ENCODE measurements around the gene LRRK1.

The LRRK1 gene

DNA sequence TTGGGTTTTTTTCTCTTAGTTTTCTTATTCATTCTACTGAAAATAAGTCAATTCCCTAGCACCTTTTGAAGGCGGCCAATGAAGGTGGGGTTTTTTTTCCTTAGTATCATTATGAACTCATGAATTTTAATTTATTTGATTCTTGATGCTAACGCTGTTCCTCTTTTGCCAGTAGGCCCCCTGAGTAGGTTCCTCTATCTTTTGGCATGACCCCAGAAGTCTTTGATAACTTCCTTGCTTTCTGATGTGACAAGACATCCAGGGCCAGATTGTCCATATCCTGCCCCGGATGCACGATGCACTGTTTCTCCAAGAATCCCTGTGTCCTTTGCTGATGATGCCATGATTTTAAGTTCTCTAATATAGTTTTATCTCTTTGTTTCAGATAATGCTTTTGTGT, 20.6 kb downstream of the LRRK1 start:
- no peak for DNase-seq

DNA sequence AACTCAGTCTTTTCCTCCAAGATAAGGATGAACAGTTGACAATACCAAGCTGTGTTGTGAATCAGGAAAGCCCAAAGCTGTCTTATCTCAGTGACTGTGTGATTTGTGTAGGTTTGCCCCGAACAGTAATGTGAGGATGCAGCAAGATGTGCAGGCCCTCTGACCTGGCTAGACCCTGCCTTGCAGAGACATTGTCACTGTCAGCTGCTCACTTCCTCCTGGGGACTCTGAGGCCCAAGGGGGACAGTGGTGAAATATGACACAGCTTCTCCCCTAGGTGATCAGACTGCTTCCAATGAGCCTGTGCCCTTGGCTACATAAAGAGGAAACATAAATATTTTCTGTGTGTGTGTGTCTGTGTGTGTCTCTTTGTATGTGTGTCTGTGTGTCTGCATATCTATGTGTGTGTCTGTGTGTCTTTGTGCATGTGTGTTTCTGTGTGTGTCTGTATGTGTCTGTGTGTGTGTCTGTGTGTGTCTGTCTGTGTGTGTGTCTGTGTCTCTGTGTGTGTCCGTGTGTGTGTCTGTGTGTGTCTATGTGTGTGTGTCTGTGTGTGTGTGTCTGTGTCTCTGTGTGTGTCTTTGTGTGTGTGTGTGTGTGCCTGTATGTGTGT, 21.7 kb downstream of the LRRK1 start:
- DNase-seq = peak; percentile 66

DNA sequence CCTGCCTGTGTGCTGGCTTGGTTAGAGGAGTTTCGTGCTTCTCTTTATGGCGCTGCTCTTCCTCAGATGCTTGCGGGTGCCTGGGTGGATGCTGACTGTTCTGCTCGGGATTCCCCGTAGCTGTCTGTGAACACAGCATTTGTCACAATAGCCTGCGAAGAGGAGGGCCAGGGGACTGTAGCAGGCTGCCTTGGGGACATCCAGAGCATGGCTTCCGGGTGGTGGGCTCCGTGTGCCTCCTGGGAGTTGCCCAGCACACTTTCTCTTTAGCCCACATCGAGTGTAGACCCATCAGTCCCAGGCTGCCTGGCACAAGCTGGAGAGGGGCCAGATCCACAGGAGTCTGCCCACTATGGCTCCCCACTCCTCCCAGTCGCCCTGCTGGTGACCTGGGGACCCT, 22.4 kb downstream of the LRRK1 start:
- no peak for DNase-seq

DNA sequence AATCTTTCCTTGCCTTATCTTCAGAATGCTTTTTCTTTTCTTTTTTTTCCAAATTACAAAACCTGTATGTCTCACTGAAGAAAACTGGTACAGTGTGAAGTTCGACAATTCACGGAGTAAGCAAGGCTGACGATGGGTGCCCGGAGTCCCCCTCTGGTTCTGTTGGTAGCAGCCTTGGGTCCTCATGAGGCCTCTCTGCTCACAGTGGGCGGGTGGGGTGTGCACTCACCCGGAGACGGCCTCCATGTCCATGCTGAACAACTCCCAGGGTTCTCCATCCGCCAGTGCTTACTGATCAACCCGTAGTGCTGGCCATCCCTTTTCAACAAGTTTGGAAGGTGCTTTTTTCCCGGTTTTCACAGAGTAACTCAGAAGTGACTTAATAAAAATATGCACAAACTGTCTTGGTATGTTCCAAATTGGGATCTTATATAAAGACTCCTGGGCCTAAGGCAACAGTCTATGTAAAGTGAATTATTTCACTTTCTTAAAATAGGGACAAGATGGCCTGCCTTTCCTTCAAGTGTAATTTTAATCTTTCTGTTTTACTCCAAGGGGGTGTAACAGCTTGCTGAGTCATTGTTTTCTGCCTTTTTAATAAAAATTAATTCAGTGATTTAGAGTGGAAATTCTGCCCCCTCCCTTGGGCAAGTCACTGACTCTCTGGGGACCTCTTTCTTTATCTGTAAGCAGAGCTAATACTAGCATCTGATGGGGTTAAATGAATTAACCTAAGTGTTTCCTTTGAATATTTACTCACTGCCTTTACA, 23.7 kb downstream of the LRRK1 start:
- no peak for DNase-seq

DNA sequence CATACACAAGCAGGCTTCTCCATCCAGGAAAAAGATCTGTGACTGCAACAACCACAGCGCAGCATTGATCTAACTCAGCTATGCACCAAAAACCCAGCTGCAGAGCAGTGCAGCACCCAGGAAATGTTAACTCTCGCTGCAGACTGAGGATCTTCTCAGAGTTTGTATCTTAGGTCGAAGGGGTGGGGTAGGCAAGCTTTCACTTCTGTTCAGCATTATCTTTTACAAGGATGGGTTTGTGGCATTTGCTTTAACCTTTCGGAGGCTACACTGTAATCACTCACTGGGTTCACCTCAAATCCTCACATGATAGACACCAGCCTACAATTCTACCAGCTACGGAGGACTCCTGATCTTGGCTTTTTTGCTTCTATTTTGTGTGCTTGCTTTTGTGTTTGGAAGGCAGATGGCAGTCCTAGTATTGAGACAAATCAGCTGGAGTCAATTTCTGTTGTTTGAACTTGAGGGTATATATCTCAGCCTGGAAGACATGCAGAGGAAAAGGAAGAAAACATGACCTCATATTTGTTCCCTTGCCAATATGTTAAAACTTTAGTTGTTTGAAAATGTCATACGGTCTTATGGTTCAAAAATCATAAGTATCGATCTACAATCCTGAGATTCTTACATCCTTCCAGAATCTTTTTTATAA, 25.2 kb downstream of the LRRK1 start:
- no peak for DNase-seq

DNA sequence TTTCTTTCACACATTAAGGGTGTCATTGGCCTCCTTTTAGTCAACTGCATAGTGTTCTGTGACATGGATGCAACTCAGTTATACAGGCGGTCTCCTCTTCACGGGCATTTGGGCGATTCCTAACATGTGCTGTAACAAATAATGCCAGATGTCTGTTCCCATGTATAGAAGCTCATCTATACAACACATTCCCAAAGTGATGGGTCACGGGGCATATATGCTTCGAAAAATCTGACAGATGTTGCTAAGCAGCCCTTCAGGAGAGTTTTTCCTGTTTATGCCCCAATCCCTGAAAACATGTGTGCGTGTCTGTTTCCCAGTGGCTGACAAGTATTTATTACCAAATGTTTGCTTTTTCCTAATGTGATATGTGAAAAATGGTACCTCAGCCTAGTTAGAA, 25.8 kb downstream of the LRRK1 start:
- no peak for DNase-seq

DNA sequence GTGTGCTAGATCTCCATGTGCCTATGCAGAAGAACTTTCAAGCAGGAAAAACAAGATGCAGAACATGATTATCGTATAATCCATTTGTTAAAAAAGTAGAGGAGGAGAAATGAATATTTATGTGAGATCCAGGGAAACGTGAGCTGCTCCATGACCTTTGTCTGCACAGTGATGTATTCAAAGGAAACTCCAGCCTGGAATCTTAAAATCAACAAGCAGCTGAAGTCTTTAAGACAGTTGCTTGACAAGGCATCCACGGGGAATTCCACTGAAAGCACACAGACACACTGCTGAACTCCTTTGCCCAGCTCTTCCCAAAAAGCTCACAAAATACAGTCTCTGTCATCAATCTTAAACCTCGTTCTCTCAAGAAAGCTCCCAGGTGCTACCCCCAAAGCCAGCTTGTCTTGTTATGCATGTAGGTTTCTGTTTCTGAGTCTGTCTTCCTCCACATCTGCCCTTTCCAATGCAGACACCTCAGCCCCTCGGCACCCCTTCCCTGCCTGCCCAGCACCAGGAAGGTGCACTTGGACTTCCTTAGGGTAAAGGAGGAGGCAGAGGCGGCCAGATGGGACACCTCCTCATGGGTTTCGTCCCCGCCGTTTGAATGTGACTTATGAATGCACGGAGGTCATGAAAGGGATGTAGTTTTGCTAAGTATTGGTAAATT, 28.7 kb downstream of the LRRK1 start:
- DNase-seq = no peak

DNA sequence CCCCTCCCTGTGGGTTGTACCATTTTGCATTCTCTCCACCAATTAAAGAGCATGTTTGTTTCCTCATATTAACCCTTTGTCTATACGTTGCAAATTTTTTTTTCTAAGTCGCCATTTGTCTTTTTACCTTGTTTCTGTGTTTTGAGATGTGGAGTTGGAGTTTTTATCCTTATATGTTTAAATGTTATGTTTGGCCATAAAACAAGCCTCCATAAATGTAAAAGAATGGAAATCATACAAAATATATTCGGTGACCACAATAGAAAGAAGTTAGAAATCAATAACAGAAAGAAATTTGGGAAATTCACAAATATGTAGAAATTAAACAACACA, 29.2 kb downstream of the LRRK1 start:
- no peak for DNase-seq

DNA sequence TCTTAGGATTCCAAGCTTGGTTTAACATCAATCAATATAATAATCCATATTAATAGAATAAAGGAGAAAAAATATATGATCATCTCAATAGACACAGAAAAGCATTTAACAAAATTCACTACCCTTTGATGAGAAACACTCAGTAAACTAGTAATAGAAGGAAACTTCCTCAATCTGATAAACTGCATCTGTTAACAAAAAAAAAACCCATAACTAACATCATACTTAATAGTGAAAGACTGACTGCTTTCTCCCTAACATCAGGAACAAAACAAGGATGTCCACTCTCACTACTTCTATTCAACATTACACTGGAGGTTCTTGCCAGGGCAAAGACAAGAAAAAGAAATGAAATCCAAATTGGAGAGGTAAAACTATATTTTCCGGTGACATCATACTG, 30.5 kb downstream of the LRRK1 start:
- no peak for DNase-seq

DNA sequence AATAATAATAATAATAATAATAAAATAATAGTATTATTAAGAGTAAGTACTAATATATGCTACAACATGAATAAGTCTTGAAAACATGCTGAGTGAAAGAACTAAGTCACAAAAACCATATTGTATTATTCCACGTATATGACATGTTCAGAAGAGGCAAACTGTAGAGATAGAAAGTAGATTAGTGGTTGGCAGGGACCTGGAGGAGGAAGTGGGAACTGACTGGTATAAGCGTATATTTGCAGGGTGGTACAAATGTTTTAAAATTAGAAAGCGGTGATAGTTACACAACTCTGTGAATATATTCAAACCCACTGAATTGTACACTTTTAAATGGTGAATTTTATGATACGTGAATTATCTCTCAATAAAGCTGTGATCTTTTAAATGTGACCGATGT, 32.8 kb downstream of the LRRK1 start:
- DNase-seq = peak; percentile 10

DNA sequence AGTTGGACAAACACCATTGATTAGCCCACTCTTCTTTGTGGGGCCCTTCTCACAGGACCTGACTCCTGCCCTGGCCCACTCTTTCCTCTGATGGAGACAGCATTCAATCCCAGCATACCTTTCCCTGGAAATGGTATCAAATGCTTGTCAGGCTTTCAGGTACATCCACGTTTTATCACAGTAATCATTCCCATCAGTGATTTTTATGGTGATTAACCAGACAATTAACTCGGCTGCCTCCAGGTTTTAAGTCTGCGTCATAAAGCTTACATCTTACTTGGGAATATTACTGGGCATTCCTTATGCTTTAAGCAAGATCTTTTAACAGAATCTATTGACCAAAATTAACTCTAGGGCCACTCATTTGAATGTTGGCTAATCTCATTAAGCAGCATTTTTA, 33.4 kb downstream of the LRRK1 start:
- no peak for DNase-seq

DNA sequence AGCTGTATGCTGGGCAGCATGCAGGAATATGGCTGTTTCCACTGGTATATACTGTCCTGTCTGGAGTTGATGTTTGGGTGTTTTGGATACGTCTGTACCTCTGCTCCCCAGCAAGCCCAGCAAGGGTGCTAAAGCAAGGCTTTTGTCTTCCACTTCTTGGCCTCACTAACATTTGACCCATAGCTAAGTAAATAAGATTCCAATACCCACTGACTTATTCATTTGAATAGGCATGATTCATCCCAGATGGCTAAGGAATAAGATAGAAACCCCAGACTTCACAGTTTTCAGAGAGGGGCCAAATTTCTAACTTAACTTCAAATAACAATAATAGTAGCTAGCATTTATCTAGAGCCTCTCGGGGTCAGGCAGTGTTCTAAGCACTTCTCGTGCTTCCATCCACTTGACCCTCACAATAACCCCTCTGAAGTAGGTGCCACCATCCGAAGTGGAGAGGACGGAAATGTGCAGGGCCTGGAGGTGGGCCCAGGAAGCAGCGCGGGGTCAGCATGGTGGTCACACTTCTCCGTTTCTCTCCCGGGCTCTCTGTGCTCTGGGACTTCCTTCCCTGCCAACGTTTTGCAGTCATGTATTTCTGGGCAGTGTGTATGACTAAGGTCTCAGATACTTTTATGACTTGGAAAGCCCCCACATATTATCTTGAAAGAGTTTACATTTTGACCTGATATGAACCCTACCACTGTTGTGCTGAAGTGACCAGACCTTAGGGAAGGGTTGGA, 39.3 kb downstream of the LRRK1 start:
- no peak for DNase-seq

DNA sequence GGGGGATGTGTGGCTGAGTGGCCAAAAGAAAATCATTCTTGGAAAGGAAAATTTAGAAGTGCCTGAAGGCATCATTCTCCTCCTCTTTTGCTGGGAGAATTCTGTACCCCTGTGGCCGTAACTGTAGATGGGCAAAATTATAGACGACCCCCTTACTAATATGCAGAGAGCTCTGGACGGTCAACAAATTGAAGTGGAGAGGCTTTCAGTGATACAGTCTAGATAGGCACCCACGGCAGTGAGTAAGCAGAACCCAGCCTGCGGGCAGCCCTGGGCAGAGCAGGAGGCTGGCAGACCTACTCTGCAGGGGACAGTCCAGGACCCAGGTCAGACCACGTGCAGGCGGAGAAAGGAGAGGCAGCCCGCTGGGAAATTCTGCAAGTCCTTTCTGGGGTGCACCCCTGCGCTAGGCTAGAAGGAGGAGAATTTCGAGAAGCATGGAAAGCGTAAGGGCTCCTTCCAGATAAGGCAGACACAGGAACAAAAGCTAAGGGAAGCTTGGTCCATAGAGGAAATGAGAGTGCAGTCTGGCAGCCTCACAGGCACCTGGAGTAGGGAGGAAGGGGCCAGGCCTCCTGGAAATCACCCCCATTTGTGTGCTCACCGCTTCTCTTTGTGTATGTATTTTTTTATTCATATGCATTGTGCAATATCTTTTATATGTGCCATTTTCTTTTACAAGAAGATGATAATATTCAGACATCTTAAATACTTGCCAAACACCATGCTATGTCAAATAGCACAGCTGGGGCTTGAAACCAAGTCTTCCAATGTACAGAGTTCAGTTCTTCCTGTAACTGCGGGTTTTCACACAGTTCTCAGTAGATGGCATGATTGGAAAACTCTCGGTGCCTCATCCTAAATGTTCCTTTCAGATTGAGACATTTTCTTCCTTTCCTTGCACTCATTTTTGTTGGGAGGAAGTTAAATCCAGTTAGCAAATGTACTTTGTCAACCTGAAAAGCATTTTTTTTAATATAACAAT, 40.2 kb downstream of the LRRK1 start:
- no peak for DNase-seq

DNA sequence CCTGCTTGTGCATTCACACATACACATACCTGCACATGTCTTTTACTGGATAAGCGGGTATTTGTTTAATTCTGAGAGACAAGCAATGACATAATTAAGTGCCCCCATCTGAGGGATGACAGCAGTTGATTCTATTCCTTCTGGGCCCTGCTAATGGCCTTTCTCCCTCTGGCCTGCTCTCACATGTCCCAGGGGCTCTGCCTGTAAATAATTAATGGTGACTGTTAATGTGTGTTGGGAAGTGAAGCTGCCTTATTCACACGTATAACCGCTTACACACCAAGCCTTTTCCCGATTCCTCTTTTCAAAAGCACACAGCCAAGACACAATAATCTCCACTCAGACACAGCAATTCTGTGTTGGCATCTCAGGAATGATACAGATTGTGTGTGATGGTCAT, 47.8 kb downstream of the LRRK1 start:
- DNase-seq = no peak

DNA sequence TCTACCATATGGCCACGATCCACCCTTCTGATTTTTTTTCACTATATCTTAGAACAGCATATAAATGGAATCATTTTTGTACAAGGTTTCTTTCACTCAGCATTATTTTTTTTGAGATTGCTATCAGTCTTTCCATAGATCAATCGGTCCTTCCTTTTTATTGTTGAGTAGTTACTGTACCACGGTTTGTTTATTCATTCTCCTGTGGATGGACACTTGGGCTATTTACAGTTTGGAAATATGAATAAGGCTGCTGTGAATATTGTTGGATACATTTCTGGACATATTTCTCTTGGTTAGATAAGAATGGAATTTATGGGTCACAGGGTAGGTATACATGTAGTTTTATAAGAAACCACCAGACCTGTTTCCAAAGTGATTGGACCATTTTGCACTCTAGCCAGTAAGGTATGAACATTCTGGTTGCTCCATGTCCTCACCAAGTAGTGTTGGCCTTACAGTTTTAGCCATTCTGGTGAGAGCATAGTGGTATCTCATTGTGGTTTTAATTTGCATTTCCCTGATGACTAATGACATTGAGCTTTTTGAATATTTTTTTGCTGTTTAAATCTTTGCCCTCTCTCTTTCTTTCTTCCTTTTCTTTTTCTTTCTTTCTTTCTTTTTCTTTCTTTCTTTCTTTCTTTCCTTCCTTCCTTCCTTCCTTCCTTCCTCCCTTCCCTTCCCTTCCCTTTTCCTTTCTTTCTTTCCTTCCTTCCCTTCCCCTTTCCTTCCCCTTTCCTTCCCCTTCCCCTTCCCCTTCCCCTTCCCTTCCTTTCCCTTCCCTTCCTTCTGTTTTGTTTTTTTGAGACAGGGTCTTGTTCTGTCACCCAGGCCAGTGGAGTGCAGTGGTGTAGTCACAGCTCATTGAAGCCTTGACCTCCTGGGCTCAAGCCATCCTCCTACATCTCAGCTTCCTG, 49.2 kb downstream of the LRRK1 start:
- DNase-seq = no peak

DNA sequence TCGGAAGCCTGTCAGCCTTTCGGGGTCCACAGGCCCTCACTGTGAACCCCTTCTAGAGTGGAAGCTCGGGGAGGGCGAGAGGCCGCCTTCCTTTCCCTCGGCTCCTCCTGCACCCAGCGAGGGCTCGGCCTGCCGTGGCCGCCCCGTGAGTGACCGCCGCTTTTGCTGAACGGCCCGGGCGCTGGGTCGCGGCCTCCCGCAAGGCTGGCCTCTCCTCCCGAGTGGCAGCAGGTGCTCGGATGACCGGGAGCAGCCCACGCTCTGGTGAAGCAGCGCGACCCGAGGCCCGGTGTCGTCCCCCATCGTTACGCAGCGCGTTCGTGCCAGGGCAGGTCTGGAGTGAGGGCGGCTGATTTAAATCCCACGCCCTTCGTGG, 53.8 kb downstream of the LRRK1 start:
- no peak for DNase-seq

DNA sequence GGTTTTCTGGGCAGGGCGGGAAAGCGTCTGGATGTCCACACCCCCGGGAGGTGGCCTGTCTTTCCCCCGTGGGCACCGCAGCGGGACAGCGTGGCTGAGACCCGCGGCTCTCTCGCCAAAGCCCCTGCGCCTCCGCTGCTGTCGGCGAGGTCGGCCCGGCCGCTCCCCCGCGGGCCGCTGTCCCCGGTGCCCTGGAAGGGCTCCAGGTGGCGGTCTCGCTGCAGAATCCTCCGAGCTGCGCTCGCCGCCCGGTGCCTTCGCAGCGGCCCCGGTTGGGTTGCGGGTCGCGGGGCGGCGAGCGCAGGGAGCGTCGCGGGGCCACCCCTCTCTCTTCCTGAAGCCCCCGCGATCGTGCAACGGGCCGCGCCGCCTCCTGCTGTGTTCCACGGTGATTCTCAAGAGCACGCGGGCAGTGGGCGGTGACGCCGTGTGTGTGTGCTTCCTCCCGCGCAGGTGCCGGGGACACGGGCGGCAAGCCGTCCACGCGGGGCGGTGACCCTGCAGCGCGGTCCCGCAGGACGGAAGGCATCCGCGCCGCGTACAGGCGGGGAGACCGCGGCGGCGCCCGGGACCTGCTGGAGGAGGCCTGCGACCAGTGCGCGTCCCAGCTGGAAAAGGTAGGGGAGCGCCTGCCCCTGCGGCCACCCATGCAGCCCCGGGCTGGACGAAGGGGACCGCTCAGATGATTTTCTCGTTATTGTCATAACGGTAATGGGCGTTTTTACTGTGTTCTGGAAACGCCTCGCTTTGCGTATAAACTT, 54.4 kb downstream of the LRRK1 start:
- DNase-seq = no peak

DNA sequence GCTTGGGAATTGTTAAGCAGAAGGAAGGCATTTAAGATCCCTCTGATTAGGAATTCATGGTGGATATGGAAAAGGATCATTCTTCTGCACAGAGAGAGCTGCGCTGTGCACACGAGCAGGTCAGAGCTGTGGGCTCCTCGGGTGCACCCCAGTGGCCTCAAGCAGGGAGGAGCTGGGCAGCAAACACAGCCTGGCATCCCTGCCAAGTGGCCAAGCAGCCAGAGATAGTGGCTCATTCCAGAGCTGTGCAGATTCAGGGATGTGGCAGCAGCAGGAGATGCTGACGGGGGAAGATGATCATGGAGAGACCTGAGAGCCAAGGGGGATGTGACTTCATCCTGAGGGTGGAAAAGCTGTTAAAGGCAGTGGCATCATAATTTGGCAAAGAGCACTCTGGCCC, 55.9 kb downstream of the LRRK1 start:
- no peak for DNase-seq

DNA sequence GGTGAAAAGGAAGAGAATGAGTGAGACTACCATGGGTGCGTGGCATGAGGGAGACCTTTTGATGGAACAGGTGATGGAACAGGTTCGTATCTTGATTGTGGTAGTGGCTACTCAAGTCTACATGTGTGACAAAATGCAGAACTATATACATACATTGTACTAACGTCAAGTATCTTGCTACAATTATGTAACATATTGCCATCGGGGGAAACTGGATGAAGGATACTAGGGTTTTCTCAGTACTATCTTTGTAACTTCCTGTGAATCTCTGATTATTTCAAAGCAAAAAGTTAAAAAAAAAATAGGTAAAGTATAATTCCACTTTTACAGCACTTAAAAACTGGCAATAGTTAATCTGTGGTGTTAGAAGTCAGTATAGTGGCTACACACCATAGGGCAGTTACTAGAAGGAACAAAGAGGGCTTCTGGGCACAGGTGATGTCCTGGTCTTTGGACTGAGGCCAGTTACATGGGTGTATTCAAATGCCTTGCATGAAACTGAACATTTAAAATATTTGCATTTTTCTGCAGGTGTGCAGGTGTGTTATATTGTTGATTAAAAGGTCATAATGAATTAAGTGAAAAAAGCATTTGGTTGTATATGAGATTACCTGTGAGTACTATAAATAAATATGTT, 61.4 kb downstream of the LRRK1 start:
- DNase-seq = no peak

DNA sequence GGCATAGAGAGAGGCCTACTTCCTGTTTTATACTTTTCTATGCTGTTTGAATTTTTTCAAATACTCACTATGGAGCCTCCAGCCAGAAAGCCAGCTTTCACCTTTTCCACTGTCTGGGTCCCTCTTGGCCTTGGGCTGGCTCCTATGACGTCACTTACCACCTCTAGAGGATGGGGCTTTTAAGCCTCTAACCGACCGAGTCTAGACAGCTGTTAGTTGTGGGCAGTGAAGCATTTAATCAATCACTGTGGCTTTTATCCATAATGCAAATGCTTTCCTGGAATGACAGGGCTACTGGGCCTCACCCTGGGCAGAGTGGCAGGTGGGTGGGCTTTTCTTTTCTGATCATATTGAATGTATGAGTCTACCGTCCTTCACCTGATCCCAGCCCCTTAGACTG, 61.9 kb downstream of the LRRK1 start:
- no peak for DNase-seq

Measured in SIG-M5 (cell line).